ENCODE measurements around the gene TP53TG5.
A peak's percentile ranks its signal among the peaks of the same experiment; 100 is the strongest.

Gene TP53TG5

GRCh38 chr20:45405571-45406259, 27.6 kb upstream of the TP53TG5 start:
- no peak for TF ChIP-seq CTCF (IDR thresholded peaks at IDR 0.05; ENCODE audit: control insufficient read depth, insufficient read depth, low read depth, low read length, missing control alignments)
- H3K4me3 ChIP-seq (ENCODE audit: control insufficient read depth, low read depth, low read length): peak overlapping the region; percentile 70
- DNase-seq (ENCODE audit: low read depth): no peak

- TF ChIP-seq CTCF (IDR thresholded peaks at IDR 0.05; ENCODE audit: control insufficient read depth, insufficient read depth, low read depth, low read length, missing control alignments): no peak
- H3K4me3 ChIP-seq (ENCODE audit: control insufficient read depth, low read depth, low read length): no peak overlapping the region
- no peak for DNase-seq (ENCODE audit: low read depth)
Observed at GRCh38 chr20:45404438-45404837, 26.3 kb upstream of the TP53TG5 start.

- TF ChIP-seq CTCF (IDR thresholded peaks at IDR 0.05; ENCODE audit: control insufficient read depth, insufficient read depth, low read depth, low read length, missing control alignments): no peak
- DNase-seq (ENCODE audit: low read depth): no peak
- no peak overlapping the region for H3K4me3 ChIP-seq (ENCODE audit: control insufficient read depth, low read depth, low read length)
Observed at GRCh38 chr20:45402946-45403345, 24.8 kb upstream of the TP53TG5 start.

- no peak for DNase-seq (ENCODE audit: low read depth)
- no peak for TF ChIP-seq CTCF (IDR thresholded peaks at IDR 0.05; ENCODE audit: control insufficient read depth, insufficient read depth, low read depth, low read length, missing control alignments)
- H3K4me3 ChIP-seq (ENCODE audit: control insufficient read depth, low read depth, low read length): no peak overlapping the region
Observed at GRCh38 chr20:45400346-45401031, 22.4 kb upstream of the TP53TG5 start.

- DNase-seq (ENCODE audit: low read depth): no peak
- no peak overlapping the region for H3K4me3 ChIP-seq (ENCODE audit: control insufficient read depth, low read depth, low read length)
- TF ChIP-seq CTCF (IDR thresholded peaks at IDR 0.05; ENCODE audit: control insufficient read depth, insufficient read depth, low read depth, low read length, missing control alignments): no peak
Observed at GRCh38 chr20:45399018-45399417, 20.9 kb upstream of the TP53TG5 start.

- DNase-seq (ENCODE audit: low read depth): no peak
- H3K4me3 ChIP-seq (ENCODE audit: control insufficient read depth, low read depth, low read length): no peak overlapping the region
- TF ChIP-seq CTCF (IDR thresholded peaks at IDR 0.05; ENCODE audit: control insufficient read depth, insufficient read depth, low read depth, low read length, missing control alignments): no peak
Observed at GRCh38 chr20:45395114-45395415, 16.9 kb upstream of the TP53TG5 start.

Data from AG09309 (cell line).